ENCODE measurements around the gene DDX41. TPM values are rescaled to one million over a fixed set of nuclear protein-coding genes. Genes with fewer than 3 reads are reported as not detected.

DDX41 gene
- total RNA-seq, 4 donors from 2014 or later: 64.5 to 80.8 (median 68.5) TPM

- peaks cover 0 to 92% of the 10 kb centered on the region in 2 donors for H3K36me3 ChIP-seq
- ATAC-seq: no peak
- TF ChIP-seq POLR2AphosphoS5 (IDR thresholded peaks at IDR 0.05) (no peak), EP300 (IDR thresholded peaks at IDR 0.05) (no peak)
- no peaks in the 10 kb centered on the region for H3K27me3 ChIP-seq
- no peak overlapping the region for H3K4me3 ChIP-seq
- H3K4me1 ChIP-seq: peaks cover 0 to 7% (median 0%) of the 10 kb centered on the region in 3 donors
- 60% methylated on average over 1 of the region's 3 CpGs; no CpG with 5 or more reads in 1 of the 2 donors for WGBS, 2 donors (ENCODE audit: low coverage in 1 of 2)
- H3K27ac ChIP-seq: peak overlapping the region in 2 of 4 donors; percentile 2 to 21
- no peaks in the 10 kb centered on the region for H3K9me3 ChIP-seq
These were observed 13.9 kb upstream of the DDX41 start for GRCh38 chr5:177530638-177531037.

DNA sequence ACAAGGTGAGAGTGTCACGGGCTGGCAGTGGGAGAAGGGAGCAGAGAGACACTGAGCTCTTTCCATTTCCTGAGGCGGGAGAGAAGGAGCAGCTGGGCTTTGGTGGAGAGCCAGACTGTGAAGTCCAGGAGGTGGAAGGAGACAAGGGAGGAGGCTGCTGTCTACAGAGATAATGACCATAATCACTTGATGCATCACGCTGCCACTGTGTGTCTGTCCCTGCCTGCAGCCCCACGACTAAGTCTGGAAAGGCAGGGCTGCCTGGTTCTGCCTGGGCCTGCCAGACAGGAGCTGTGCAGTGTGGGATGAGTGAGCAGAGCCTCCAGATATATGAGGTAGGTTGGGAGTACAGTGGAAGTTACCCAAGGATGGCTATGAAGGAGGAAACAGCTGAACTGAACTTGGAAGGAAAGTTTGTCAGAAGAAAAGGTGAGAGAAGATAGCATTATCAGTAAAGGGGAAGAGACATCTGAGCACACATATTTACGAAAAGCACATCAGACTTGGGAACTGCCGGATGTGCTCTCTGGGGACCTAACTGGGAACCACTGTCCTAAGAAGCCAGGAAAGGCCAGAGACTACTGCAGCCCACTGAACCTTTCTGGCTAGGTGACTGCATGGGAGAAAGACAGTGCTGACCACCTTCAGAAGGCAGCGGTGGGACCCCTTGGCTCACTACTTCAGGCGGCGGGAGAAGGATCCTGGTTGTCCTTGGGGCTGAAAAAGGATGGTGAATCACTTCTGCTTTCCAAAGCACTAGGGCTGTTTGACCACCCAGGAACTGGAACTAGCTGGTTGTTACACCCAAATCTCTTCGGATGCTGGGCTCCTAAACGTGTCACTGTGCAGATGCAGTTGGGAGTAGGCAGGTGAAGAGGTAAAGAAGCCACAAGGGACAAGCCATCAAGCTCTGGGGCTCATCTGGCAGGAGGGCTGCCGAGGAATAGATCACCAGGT, 12.8 kb upstream of the DDX41 start:
- TF ChIP-seq POLR2AphosphoS5 (IDR thresholded peaks at IDR 0.05) (no peak), POLR2A (IDR thresholded peaks at IDR 0.05) (no peak), EP300 (IDR thresholded peaks at IDR 0.05) (no peak)
- TF ChIP-seq, protein P1, sequence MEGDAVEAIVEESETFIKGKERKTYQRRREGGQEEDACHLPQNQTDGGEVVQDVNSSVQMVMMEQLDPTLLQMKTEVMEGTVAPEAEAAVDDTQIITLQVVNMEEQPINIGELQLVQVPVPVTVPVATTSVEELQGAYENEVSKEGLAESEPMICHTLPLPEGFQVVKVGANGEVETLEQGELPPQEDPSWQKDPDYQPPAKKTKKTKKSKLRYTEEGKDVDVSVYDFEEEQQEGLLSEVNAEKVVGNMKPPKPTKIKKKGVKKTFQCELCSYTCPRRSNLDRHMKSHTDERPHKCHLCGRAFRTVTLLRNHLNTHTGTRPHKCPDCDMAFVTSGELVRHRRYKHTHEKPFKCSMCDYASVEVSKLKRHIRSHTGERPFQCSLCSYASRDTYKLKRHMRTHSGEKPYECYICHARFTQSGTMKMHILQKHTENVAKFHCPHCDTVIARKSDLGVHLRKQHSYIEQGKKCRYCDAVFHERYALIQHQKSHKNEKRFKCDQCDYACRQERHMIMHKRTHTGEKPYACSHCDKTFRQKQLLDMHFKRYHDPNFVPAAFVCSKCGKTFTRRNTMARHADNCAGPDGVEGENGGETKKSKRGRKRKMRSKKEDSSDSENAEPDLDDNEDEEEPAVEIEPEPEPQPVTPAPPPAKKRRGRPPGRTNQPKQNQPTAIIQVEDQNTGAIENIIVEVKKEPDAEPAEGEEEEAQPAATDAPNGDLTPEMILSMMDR (IDR thresholded peaks at IDR 0.05): no peak
- 66 to 72% methylated on average over 8 to 11 of the region's 12 CpGs for WGBS, 2 donors (ENCODE audit: low coverage in 1 of 2)
- no peaks in the 10 kb centered on the region for H3K9me3 ChIP-seq
- peak overlapping the region in 1 of 4 donors; percentile 21 for H3K27ac ChIP-seq
- H3K27me3 ChIP-seq: no peaks in the 10 kb centered on the region
- ATAC-seq: no peak
- peaks cover 0 to 7% (median 0%) of the 10 kb centered on the region in 3 donors for H3K4me1 ChIP-seq
- peaks cover 0 to 100% of the 10 kb centered on the region in 2 donors for H3K36me3 ChIP-seq
- H3K4me3 ChIP-seq: no peak overlapping the region

DNA sequence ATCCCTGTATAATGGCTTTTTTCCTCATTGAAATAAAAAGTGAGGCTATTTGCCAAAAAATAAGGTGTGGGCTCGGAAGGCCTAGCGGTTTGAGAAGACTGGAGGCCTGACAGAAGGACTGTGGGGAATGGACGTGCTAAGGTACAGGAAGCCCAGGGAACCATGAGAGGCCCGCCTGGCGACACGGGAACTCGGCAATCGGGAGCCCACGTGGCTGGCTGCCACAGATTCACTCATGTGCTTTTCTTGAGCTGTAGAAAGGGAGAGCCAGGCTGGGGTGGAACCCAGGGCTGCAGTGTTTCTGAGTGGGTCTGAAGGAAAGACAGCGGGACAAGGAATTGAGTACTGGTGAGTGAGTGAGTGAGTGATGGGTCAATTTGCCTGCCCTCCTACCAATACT, 11.9 kb upstream of the DDX41 start:
- 68 to 83% methylated on average over 9 to 10 of the region's 10 CpGs for WGBS, 2 donors (ENCODE audit: low coverage in 1 of 2)
- Histone ChIP-seq H3K27ac (no peak overlapping the region), H3K9me3 (no peaks in the 10 kb centered on the region), H3K27me3 (no peaks in the 10 kb centered on the region), H3K4me1 (peaks cover 0 to 7% (median 0%) of the 10 kb centered on the region in 3 donors), H3K36me3 (peaks cover 0 to 100% of the 10 kb centered on the region in 2 donors), H3K4me3 (no peak overlapping the region)
- TF ChIP-seq EP300 (IDR thresholded peaks at IDR 0.05) (no peak), POLR2AphosphoS5 (IDR thresholded peaks at IDR 0.05) (no peak), POLR2A (IDR thresholded peaks at IDR 0.05) (no peak)
- TF ChIP-seq, protein P1 (IDR thresholded peaks at IDR 0.05): no peak
- ATAC-seq: no peak

- Histone ChIP-seq H3K4me1 (peaks cover 0 to 7% (median 0%) of the 10 kb centered on the region in 3 donors), H3K27me3 (no peaks in the 10 kb centered on the region), H3K36me3 (peaks cover 0 to 100% of the 10 kb centered on the region in 2 donors), H3K4me3 (no peak overlapping the region), H3K27ac (no peak overlapping the region), H3K9me3 (no peaks in the 10 kb centered on the region)
- ATAC-seq: no peak
- WGBS, 2 donors (ENCODE audit: low coverage in 1 of 2): 87 to 89% methylated on average over 1 to 3 of the region's 8 CpGs
- TF ChIP-seq EP300 (IDR thresholded peaks at IDR 0.05) (no peak), POLR2AphosphoS5 (IDR thresholded peaks at IDR 0.05) (no peak), POLR2A (IDR thresholded peaks at IDR 0.05) (no peak)
- TF ChIP-seq, protein P1 (IDR thresholded peaks at IDR 0.05): no peak
These were observed 10.8 kb upstream of the DDX41 start for GRCh38 chr5:177527595-177527994.

DNA sequence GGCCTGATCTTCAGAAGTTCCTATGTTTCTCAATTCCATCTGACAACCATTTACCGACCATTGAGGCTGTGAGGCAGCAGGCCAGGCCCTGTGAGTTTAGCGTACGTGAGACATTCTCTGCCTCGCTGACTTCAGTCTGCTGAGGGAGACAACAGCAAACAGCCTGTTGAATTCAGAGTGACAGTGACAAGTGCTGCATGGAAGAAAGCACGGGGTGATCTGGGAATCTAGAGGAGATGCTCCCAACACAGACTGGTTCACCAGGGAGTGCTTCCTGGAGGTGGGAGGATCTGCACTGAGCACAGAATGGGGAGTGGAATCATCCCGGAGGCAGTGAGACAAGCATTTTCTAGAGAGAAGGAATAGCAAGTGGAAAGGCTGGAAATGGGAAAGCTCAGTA, 10.0 kb upstream of the DDX41 start:
- 50 to 67% methylated on average over 1 to 2 of the region's 6 CpGs for WGBS, 2 donors (ENCODE audit: low coverage in 1 of 2)
- no peak overlapping the region for H3K27ac ChIP-seq
- H3K4me1 ChIP-seq: peaks cover 0 to 7% (median 0%) of the 10 kb centered on the region in 3 donors
- no peaks in the 10 kb centered on the region for H3K27me3 ChIP-seq
- ATAC-seq: no peak
- H3K36me3 ChIP-seq: peaks cover 0 to 100% of the 10 kb centered on the region in 2 donors
- TF ChIP-seq, protein P1 (IDR thresholded peaks at IDR 0.05): no peak
- TF ChIP-seq EP300 (IDR thresholded peaks at IDR 0.05): no peak
- TF ChIP-seq POLR2AphosphoS5 (IDR thresholded peaks at IDR 0.05): no peak
- no peak for TF ChIP-seq POLR2A (IDR thresholded peaks at IDR 0.05)
- no peaks in the 10 kb centered on the region for H3K9me3 ChIP-seq
- no peak overlapping the region for H3K4me3 ChIP-seq

Measured in gastroesophageal sphincter (tissue), 4 donors.